Measurements from ENCODE around the gene RAB3GAP2.
"Not testable (repeated sequence)": the region's sequence is repeated elsewhere in the genome, so short reads cannot be mapped to it uniquely, and the experiment has no call there.

RAB3GAP2 gene

DNA sequence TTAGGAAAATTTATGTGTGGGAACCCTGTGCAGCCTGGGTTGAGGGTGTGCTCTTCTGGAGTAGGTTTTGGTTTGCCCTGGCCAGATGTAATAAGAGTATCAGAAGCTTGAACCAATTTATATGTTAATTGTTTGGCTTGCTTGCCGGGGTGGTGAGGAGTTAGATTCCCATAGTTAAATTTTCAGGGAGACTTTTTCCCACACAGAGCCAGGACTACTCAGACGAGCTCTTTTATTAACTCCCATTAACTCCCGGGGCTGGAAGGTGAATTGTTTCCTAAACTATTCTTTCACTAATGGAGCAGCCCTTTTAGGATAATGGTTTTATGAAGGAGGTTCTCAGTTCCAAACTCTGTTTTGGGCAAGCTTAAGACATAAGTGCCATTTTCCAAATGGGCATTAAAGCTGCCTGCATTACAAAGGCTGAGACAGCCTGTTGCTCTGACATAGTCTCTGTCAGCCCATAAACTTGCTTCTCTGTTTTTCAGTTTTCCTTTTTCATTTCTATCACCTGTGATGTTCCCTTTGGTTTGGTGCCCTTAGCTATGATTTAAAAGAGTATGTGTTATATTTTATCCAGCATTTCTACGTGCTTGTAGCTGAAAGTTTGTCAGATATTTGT, 18.0 kb upstream of the RAB3GAP2 start:
- no peak for DNase-seq (ENCODE audit: low spot score)

DNA sequence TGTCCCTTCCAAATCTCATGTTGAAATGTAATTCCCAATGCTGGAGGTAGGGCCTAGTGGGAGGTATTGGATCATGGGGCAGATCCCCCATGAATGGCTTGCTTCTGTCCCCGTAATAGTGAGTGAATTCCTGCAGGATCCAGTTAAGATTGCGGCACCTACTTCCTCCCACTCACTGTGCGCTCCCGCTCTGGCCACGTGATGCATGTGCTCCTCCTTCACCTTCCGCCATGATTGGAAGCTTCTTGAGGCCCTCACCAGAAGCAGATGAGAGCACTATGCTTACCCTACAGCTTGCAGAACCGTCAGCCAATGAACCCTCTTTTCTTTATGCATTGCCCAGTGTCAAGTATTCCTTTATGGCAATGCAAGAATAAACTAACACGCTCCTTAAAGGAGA, 14.9 kb upstream of the RAB3GAP2 start:
- DNase-seq (ENCODE audit: low spot score) = no peak

DNA sequence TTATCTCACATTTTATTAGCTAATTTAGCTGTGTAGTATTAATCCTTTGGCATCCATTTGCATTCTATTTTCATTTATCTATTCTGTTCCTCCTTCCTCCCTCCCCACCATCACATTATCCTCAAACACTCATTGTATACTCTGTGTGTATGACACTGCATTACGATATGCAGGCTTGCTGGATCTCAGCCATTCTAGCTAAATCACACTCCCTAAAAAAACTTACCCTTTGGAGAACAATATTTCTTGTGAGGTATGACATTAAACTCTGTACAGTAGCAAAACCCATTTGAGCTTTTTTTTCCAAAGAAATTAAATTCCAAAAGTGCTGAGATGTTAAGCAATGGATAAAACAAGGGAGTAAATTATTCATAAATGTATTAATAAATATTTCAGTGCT, 11.4 kb upstream of the RAB3GAP2 start:
- no peak for DNase-seq (ENCODE audit: low spot score)

DNA sequence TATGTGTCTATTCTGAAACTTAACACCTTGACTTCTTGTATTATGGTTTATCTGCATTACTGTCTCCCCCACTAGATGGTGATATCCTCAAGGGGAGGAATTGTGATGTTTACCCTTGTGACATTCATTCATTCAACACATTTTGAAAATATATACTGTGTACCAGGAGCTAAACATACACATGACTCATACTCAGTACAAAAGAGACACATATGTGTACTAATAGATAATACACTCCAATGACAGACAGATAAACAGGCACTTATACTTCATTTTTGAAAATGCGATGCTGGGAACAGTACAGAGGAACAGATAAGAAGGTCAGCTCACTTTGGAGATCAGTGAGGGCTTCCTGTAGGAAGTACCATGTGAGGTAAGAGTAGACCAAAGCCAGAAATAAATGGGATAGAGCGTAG, 8.9 kb upstream of the RAB3GAP2 start:
- no peak for DNase-seq (ENCODE audit: low spot score)

DNA sequence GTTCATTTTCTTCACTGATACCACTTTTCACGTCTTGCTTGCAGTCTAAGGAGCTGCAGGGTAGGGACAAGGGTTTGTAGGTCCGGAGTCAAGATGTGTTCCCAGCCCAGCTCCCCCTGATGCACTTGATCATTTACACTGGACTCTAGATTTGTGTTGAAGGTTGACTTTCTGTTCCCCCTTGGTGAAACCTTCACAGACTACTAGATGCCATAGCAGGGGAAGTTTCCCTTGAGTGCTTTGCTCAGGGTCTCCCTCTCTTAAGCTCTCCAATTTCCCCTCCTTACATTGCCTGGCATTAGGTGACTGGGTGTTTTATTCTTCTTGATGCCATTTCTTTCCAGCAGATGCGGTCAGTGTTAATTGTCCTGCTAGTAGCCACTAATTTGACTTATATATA, 8.0 kb upstream of the RAB3GAP2 start:
- no peak for DNase-seq (ENCODE audit: low spot score)

DNA sequence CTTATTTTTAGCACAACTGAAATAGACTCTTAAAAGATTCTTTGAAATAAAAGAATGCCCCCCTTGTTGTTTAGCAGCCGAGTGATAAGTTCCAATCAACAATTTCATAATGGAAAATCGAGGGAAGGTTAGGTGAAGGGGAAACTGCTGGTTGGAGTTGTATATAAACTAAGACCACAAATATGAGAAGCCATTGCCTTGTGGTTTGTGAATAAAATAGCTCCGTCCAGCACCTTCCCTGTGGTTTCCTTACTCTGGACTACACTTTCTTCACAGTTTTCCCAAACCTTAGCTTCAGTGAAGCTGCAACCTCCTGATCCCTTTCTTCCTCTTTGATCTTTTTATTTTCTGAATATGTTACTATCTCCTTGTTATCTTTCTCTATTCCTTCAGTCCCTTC, 6.7 kb upstream of the RAB3GAP2 start:
- no peak for DNase-seq (ENCODE audit: low spot score)

DNA sequence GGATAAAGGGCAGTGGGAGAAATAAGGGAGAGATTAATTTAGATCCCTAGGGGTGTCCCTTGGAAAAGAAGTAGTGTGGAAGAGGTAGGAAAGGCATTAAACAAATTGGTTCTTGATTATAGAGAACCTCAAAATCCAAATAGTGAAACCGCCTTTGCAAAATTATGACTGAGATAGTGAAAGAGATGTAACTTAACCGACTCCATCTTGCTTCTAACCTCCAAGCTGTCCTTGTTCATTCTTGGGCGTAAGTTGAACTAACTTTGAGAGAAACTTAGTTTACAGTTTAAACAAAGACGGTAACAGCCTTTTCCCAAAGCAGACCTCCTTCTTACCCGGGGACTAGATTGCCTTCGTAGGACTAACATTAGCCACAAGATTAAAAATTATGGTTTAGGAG, 3.2 kb upstream of the RAB3GAP2 start:
- DNase-seq (ENCODE audit: low spot score) = no peak

DNA sequence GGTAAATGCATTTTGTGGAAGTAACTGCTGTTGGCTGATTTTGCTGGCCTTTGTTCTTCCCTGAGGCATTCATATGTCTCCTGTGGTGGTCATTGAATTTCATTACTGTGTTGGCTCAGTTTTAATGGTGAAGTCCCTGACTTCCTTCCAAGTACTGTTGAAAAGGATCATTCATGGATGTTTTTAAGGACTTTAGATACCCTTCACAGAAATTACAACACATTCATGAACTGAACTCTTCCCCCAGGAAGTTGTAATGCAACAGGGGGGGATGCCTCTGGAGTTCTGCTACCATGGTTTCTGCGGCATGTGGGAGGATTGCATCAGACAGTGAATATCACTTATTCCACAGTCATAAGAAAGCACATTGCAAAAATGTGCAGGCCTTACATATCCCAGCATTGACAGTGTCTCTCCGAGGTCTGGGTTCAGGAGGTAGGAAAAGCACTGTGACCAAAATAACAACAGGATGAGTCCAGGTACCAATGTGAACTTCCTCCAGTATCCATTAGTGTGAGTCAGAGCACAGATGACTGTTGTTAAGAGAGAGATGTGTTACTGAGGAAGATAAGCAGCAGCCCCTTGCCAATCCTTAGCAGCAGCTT, 2.1 kb upstream of the RAB3GAP2 start:
- no peak for DNase-seq (ENCODE audit: low spot score)

DNA sequence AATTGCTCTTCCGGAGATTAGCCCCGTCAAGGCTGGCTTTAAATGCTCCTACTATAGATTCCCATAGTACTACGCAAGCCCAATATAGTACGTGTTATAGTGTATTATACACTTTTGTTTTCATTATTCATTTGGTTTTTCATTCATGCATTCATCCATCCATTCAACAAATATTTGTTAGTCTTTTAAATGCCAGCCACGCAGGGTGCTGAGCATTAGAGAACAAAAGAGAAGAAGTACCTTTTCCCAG, 513 bp upstream of the RAB3GAP2 start:
- no peak for DNase-seq (ENCODE audit: low spot score)

DNA sequence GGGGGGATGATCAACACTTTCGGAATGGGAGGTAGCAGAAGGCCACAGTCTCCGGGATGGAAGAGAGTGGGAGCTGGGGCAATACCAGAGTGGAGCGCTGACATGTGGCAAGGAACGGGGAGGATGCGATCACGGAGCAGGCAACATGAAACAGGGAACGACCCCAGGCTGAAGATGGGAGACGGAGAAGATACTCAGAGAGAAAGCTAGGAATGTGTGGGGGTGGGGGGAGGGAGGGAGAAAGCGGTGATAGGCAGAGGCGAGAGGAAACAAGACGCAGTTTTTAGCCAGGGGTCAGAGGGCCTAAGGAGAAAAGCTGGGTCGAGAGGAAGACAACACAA, 577 bp downstream of the RAB3GAP2 start:
- DNase-seq (ENCODE audit: low spot score) = no peak

DNA sequence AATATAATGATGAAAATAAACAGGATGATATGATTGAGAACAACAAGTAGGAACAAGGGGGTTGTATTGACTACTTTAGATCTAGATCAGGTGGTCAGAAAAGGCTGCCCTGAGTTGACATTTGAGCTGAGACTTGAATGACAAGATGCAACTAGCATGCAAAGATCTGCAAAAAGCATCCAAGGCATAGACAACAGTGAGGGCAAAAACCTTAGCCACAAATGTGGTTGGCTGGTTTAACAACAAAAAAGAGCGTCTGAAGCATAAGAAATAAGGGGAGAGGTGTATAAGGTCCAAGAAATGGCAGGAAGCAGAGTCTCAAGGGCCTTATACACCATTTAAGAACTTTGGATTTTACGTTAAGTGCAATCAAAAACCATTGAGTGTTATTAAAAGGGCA, 3.2 kb downstream of the RAB3GAP2 start:
- no peak for DNase-seq (ENCODE audit: low spot score)

DNA sequence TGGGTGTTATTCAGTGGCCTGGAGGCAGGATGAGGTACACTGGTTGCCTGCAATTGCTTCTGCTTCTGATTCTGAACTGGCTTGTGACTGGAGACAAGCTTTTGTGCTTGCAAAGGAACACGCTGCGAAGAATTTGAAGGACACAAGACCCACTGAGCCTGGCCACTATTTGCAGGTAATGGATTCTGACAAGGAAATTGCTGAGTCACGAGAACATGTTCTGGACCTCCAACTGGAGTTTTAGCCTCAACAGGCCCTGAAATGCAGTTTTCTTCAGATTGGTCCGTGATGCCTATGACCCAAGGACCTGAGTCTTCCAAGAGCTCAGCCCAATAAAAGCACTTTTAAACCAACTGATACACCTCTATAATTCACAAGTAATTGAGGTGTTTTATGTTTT, 4.6 kb downstream of the RAB3GAP2 start:
- no peak for DNase-seq (ENCODE audit: low spot score)

DNA sequence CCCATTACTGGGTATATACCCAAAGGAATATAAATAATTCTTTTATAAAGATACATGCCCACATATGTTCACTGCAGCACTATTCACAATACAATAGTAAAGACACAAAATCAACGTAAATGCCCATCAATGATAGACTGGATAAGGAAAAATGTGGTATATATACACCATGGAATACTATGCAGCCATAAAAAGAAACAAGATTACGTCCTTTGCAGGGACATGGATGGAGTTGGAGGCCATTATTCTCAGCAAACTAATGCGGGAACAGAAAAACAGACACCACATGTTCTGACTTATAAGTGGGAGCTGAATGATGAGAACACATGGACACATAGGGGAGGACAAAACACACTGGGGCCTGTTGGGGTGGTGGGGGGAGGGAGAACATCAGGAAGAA, 12.0 kb downstream of the RAB3GAP2 start:
- not testable (repeated sequence) for DNase-seq (ENCODE audit: low spot score)

DNA sequence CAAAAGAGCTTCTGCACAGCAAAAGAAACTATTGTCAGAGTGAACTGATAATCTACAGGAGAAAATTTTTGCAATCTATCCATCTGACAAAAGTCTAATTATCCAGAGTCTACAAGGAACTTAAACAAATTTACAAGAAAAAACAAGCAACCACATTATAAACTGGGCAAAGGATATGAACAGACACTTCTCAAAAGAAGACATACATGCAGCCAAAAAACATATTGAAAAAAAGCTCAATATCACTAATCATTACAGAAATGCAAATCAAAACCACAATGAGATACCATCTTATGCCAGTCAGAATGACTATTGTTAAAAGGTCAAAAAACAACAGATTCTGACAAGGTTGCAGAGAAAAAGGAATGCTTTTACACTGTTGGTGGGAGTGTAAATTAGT, 12.5 kb downstream of the RAB3GAP2 start:
- not testable (repeated sequence) for DNase-seq (ENCODE audit: low spot score)

DNA sequence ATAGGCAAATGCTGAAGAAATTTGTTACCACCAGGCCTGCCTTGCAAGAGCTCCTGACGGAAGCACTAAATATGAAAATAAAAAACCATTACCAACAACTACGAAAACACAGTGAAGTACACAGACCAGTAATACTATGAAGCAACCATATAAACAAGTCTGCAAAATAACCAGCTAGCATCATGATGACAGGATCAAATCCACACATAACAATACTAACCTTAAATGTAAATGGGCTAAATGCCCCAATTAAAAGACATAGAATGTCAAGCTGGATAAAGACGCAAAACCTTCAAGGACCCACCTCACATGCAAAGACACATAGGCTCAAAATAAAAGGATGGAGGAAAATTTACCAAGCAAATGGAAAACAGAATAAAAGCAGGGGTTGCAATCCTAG, 16.1 kb downstream of the RAB3GAP2 start:
- DNase-seq (ENCODE audit: low spot score) = not testable (repeated sequence)

DNA sequence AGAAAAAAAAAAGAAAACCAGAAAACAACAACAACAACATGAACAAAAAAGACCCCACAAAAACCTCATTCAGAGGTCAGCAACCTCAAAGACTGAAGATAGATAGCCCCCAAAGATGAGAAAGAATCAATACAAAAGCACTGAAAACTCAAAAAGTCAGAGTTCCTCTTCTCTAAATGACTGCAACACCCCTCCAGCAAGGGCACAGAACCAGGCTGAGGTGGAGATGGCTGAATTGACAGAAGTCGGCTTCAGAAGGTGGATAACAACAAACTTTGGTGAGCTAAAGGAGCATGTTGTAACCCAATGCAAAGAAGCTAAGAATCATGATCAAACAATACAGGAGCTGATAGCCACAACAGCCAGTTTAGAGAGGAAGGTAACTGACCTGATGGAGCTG, 17.0 kb downstream of the RAB3GAP2 start:
- DNase-seq (ENCODE audit: low spot score) = no peak

DNA sequence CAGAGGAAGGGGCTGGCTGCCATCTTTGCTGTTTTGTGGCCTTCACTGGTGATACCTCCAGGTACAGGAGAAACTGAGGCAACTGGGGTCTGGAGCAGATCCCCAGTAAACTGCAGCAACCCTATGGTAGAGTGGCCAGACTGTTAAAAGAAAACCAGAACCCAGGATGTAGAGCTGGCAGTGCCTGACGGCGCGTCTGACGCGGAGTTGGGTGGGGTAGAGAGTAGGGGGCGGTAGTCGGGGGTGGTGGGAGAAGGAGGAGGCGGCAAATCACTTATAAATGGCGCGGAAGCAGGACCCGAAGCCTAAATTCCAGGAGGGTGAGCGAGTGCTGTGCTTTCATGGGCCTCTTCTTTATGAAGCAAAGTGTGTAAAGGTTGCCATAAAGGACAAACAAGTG, 19.0 kb downstream of the RAB3GAP2 start:
- not testable (repeated sequence) for DNase-seq (ENCODE audit: low spot score)

DNA sequence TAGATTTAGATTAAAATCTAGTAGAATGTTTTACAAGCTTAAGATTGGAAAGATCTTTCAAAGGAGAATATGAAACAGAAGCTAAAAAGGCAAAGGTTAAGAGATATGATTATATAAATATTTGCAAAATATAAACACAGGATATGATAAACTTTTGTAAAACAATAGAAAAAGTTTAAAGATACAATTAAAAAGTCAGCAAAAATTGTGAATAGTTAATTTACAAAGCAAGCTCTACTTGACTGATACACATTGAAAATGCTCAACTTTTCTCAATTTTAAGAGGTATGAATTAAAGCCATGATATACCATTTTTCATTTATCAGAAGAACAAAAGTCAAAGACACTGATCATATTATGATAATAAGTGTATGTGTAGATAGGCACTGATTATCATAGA, 21.0 kb downstream of the RAB3GAP2 start:
- no peak for DNase-seq (ENCODE audit: low spot score)

DNA sequence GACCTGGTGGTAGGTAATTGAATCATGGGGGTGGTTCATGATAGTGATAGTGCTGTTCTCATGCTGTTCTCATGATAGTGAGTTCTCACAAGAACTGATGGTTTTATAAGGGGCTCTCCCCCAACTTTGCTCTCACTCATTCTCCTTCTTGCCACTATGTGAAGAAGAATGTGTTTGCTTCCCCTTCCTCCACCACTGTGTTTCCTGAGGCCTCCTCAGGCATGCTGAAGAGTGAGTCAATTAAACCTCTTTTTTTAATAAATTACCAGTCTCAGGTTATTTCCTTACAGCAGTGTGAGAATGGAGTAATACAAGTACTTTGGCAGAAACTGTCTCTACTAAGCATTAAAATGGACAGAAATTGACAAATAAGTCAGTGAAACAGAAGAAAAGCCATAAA, 21.6 kb downstream of the RAB3GAP2 start:
- DNase-seq (ENCODE audit: low spot score) = no peak

DNA sequence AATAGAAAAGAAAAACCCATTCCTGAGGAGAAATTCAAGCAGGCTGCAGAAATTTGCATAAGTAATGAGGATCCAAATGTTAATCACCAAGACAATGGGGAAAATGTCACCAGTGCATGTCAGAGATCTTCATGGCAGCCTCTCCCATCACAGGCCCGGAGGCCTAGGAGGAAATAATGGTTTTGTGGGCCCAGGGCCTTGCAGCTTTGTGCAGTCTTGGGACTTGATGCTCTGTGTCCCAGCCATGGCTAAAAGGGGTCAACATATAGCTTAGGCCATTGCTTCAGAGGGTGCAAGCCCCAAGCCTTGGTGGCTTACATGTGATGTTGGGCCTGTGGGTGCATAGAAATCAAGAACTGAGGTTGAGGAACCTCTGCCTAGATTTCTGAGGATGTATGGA, 22.7 kb downstream of the RAB3GAP2 start:
- DNase-seq (ENCODE audit: low spot score) = no peak

DNA sequence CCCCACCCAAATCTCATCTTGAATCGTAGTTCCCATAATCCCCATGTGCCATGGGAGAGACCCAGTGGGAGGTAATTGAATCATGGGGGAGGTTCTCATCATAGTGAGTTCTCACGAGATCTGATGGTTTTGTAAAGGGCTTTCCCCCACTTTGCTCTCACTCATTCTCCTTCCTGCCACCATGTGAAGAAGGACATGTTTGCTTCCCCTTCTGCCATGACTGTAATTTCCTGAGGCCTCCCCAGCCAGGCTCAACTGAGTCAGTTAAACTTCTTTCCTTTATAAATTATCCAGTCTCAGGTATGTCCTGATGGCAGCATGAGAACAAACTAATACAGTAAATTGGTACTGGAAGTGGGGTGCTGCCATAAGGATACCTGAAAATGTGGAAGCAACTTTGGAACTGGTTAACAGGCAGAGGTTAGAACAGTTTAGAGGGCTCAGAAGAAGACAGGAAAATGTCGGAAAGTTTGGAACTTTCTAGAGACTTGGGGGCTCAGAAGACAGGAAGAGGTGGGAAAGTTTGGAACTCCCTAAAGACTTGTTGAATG, 23.5 kb downstream of the RAB3GAP2 start:
- not testable (repeated sequence) for DNase-seq (ENCODE audit: low spot score)

DNA sequence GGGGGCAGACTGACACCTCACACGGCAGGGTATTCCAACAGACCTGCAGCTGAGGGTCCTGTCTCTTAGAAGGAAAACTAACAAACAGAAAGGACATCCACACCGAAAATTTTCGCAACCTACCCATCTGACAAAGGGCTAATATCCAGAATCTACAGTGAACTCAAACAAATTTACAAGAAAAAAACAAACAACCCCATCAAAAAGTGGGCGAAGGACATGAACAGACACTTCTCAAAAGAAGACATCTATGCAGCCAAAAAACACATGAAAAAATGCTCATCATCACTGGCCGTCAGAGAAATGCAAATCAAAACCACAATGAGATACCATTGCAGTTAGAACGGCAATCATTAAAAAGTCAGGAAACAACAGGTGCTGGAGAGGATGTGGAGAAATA, 26.4 kb downstream of the RAB3GAP2 start:
- DNase-seq (ENCODE audit: low spot score) = not testable (repeated sequence)

DNA sequence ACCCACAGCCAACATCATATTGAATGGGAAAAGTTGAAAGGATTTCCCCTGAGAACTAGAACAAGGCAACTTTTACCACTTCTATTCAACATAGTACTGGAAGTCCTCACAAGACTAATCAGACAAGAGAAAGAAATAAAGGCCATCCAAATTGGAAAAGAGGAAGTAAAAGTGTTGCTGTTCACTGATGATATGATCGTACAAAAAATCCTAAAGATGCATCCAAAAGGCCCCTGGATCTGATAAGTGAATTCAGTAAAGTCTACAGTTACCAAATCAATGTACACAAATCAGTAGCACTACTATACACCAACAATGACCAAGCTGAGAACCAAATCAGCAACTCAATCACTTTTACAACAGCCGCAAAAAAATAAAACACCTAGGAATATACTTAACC, 28.3 kb downstream of the RAB3GAP2 start:
- DNase-seq (ENCODE audit: low spot score) = no peak

DNA sequence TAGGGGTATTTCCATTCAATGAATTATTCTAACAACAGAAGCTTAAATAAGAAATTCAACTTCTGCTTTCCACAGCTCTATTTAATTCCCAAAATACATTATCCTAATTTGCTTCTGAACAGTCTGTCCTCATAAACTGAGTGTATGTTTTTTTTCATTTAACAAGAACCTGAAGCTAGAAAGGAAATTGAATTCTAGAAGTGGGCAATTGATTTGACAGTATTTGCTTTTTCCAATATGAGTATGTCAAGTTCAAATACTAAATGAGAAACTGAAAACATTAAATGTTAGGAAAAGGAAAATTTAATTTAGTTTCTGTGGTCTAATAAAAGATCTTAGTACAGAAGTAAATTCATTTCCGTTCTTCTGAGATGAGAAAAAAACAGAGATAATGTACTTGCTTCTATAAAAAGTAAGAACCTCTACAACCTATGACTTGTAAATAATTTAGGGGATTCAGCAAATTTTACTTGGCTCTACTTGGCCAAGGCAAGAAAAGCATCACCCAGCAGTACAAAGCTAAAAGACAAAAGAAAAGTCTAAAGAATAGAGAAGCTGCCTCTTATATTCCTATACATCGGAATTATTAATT, 31.1 kb downstream of the RAB3GAP2 start:
- no peak for DNase-seq (ENCODE audit: low spot score)
